HG02610 (cell line): ENCODE data around the gene SMAD7.

Experiments
- ATAC-seq: cut with Tn5 transposase; IDR thresholded peaks from one replicate; pipeline ENCODE4 v1.9.1; 2021; ENCODE audit warnings: mild to moderate bottlenecking, moderate library complexity; ENCODE audit not compliant: unreplicated experiment

SMAD7 gene

GRCh38 chr18:48962252-48962993 is 11.7 kb upstream of the SMAD7 start:
- ATAC-seq, result no peak

GRCh38 chr18:48961547-48961946 is 10.8 kb upstream of the SMAD7 start:
- ATAC-seq, result no peak

- ATAC-seq, result no peak
Measured at GRCh38 chr18:48959921-48960920, 9.5 kb upstream of the SMAD7 start.

DNA sequence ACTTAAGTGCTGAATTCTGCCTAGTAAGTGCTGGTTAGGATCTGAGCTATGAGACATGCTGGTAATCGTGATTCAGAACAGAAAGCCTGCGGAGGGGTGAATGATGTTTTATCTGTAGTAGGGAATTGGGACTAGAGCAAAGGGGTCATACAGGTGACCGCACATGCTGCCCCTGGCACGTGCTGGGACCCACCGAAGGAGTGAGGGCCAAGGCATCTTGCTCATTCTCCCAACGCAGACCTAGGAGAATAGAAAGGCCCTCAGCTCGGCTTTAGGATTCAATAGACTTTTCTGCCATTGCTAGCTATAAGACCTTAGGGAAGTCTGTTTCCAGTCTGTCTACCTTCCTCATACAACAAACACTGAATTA is 8.8 kb upstream of the SMAD7 start:
- ATAC-seq, result no peak

DNA sequence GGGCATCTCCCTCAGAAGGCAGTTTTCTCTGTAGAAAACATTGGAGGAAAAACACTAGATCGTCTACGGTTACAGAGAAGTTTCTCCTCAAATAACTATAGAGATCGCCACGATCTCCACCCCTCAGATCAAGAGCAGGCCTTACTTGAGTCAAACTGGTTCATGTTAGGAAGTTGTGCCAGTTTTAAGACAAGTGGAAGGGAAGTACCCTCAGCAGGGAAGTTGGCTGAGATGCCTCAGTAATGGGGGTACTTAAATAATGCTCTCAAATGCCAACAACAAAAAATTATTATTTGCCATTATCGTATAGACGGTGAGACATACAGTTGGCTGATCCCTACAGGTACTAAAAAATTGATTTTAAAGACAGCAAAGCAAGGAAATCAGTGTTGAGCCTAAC is 8.2 kb upstream of the SMAD7 start:
- ATAC-seq, result no peak

DNA sequence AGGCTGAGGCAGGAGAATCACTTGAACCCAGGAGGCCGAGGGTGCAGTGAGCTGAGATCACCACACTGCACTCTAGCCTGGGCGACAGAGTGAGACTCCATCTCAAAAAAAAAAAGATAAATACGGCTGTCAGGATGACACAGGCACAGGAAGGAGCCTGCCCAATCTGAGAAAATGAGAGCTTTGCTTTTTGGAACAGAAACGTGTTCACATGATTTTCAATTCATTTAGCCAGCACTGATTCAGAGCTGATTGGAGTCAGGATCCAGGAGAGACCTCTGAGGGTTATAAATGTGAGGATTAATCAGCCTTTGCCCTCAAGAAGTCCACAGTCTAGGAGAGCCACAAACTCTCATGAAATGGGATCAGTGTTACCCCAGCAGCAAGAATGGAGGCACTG is 6.9 kb upstream of the SMAD7 start:
- ATAC-seq, result no peak

DNA sequence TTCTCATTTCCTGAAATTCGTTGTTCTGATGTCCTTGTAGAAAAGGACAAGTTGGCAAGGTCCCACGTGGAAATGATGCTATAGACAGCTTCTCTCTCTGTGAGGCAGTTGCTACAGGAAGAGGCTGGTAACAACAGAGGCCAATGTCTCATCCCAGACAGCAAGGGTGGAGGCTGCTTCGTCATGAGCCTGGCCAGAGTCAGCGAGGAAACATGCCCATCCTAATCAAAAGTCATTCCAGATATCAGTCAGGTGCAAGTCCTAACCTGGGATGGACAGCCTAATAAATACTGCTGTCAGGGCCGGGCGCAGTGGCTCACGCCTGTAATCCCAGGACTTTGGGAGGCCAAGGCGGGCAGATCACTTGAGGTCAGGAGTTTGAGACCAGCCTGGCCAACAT is 6.4 kb upstream of the SMAD7 start:
- no peak for ATAC-seq

DNA sequence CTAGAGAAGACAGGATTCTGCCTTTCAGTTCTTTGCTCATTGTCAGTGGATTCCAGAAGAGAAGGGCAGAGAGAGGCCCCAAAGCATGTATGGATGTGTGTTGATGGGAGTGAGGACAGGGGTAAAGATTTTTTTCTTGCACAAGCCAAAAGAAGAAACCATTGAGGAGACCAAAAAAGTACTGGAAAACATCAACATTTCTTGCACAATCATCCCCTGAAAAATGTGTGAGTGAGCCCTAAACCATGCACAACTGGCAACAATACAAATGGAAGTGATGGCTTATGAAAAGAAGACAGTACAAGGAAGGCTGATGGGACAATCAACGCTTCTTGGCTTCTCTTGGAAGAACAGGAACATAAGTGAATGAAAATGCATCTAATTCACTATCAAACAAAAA is 5.6 kb upstream of the SMAD7 start:
- ATAC-seq, result no peak

- no peak for ATAC-seq
Measured at GRCh38 chr18:48955830-48956261, 5.1 kb upstream of the SMAD7 start.

DNA sequence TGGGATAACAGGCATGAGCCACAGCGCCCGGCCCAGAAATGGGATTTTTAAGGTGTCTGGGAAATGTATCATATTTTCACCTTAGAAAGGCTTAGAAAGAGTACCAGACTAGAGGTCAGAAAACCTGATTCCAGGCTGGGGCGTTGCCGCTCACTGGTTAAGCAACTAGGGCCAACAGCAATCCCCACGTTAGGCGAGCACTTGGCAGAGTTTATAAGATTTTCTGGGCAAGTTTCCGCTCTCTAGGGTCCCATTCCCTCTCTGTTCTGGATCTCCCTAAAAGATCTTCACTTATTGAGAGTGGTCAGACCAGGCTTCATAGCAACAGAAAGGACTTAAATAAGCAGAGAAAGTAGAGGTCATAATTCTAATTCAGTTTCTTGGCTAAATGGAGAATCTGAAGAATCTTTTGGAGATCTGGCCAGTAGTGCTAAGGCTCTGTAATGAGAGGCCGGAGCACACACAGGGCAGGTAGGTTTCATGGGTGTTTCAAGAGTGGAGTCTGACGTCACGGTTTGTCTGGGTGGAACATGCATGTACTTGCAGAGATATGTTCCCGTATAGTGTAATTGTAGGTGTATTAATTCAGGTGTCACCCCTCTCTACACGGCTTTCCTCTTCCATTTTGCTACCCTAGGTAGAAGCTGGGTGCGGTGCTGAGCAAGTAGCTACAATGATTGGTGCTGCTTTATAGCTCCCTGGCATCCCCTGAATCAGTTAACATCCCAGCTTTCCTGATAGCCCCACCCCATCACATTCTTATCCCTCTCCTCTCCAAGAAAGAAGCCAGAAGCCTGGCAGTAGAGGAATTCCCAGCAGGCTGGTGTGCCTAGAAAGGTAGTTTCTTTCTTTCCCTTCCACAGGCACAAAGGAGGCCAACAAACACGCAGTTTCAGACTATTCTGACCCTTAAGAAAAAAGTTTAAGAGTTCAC is 4.4 kb upstream of the SMAD7 start:
- no peak for ATAC-seq

- no peak for ATAC-seq
Measured at GRCh38 chr18:48953104-48953706, 2.4 kb upstream of the SMAD7 start.

GRCh38 chr18:48952287-48953103 is 1.7 kb upstream of the SMAD7 start:
- peak; percentile 31 for ATAC-seq

DNA sequence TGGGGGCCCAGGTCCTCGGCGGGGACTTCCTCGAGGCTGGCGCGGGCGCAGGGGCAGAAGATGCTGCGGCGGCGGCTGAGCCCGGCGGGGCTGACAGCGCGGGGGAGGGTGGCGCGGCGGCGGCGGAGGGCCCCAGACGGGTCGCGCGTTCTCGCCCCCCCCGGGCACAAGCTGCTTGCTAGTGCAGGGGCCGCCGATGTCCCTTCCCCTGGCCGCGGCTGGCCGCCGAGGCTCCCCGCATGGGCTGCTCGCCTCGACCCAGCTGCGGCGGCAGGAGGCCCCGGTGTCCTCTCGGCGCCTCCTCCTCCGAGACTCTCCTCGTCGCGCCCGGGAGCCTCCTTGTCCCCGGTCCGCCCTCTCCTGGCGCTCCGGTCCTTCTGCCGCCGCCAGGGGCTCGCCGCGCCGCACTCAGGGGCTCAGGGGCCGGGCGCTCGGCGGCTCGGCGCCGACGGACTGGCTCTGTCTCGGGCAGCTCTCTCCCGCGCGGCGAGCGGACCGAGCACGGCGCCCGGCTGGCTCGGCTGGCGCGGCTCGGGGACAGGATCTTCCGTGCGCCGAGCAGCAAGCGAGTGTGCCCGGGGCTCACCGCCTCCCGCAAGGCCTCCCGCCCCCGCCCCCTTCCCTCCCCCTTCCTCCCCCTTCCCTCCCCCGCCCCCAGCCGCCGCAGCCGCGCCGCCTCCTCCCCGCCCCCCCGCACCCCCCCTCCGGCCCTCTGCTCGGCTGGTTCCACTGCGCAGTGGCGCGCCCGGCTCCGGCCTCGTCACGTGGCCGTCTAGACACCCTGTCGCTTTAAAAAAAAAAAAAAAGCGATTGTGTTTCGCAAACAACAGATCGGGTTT is 902 bp upstream of the SMAD7 start:
- ATAC-seq, result peak; percentile 36

DNA sequence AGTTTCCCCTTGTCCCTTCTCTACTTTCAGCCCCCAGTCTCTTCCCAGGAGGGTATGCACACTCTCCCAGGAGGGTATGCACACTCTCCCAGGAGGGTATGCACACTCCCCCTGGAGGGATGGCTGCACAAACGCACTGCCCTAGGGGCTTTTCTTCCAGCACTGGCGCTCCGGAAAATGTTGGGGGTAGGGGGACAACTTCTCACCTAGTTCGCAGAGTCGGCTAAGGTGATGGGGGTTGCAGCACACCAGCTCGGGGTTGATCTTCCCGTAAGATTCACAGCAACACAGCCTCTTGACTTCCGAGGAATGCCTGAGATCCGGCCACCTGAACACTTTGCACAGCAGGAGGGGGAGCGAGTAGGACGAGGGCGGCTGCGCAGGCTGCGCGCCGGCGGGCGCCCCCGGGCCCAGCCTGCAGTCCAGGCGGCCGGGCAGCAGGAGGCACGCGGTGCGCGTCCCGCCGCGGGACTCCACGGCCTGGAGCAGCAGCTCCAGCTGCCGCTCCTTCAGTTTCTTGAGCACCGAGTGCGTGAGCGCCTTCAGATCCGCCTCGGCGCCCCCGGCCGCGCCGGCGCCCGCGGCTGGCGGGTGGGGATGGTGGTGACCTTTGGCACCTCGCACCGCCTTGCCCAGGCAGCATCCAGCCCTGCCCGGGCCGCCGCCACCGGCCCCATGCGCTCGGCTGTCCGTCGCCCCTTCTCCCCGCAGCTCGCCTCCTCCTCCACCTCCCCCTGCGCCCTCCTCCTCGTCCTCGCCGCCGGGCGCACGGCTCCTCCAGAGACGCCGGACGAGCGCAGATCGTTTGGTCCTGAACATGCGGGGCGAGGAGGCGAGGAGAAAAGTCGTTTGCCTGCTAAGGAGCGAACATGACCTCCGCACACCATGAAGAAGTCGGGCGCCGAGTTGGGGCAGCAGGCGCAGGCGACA is 894 bp downstream of the SMAD7 start:
- ATAC-seq, result no peak

GRCh38 chr18:48949050-48949605 is 1.6 kb downstream of the SMAD7 start:
- no peak for ATAC-seq

DNA sequence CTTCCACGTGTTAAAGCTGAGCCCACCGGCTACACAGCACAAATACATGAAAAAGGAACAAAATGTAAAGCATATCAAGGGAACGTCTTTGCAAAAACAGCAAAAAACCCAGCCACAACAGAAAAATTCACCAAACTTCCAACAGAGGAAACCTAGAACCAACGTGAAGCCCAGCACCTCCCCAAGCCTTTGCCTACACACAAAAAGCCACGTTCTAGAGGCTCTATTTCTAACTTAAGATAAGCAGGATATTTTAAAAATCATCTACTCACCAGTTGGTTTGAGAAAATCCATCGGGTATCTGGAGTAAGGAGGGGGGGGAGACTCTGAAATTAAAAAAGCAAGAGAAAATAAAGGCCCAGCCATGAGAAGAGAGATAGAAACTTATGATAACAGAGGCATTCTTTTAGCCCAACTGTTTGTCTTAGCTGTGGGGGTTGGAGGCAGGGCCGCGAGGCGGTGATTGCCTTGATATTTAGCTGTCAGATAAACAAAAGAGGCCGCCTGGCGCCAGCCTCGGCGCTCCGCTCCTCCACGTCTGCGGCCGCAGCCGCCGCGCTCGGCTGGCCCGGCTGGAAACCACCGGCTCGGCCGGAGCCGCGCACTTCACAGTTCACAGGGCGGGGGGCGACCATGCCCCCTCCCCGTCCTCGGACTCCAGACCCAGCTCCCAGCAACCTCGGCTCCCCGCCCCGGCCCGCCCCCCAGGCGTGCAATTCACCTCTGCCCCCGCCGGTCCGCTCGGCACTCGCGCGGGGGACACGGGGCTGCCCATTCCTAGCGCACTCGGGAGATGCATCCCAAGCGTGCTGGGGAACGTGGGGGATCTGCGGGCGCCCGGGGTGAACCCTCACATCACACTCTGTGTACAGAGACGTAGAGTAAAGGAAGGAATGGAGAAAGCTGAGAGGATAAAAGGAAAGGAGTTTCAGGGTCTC is 2.4 kb downstream of the SMAD7 start:
- ATAC-seq, result no peak
